Type B pancreatic cell (in vitro differentiated cells): ENCODE results near the gene TMEM18. TPM values are rescaled to one million over a fixed set of nuclear protein-coding genes. Genes with fewer than 3 reads are reported as not detected.
"Not testable (repeated sequence)": the region's sequence is repeated elsewhere in the genome, so short reads cannot be mapped to it uniquely, and the experiment has no call there.

Source experiments
- DNase-seq: peaks from one replicate; pipeline ENCODE4 v3.0.0; 2021; ENCODE audit warnings: mixed read lengths; ENCODE audit not compliant: unreplicated experiment; ENCODE audit errors: extremely low spot score
- H3K27ac Mint-ChIP-seq: 2 replicates; pipeline ENCODE4 v1.8.0; 2021; ENCODE audit warnings: mild to moderate bottlenecking, mixed read lengths
- H3K27me3 Mint-ChIP-seq: 2 replicates; pipeline ENCODE4 v1.8.0; 2021; ENCODE audit warnings: mixed read lengths
- H3K36me3 Mint-ChIP-seq: 2 replicates; pipeline ENCODE4 v1.8.0; 2021; ENCODE audit warnings: mixed read lengths
- H3K4me1 Mint-ChIP-seq: one replicate; pipeline ENCODE4 v1.8.0; 2021; ENCODE audit warnings: mixed read lengths; ENCODE audit not compliant: unreplicated experiment
- H3K4me3 Mint-ChIP-seq: 2 replicates; pipeline ENCODE4 v1.8.0; 2021; ENCODE audit warnings: mild to moderate bottlenecking, mixed read lengths
- H3K9me3 Mint-ChIP-seq: 2 replicates; pipeline ENCODE4 v1.8.0; 2021; ENCODE audit warnings: mixed read lengths
- CTCF ChIP-seq: fragments of 200-600 bp; sonication (generic); conservative IDR thresholded peaks from 2 replicates; pipeline ENCODE4 v1.5.0; 2021; ENCODE audit warnings: antibody characterized with exemption, mild to moderate bottlenecking
- total RNA-seq: library from RNA; stranded (reverse); gene quantifications from 2 replicates; pipeline ENCODE4 v1.2.1, GENCODE V29; 2021; ENCODE audit warnings: low replicate concordance

TMEM18 gene
- total RNA-seq, 1 donor from 2014 or later, result 27.4 TPM

- H3K27me3 Mint-ChIP-seq, result no peaks in the 10 kb centered on the region
- peaks cover 5% of the 10 kb centered on the region for H3K36me3 Mint-ChIP-seq
Observed at GRCh38 chr2:688504-689076, 11.4 kb upstream of the TMEM18 start.

GRCh38 chr2:685421-685820 is 8.2 kb upstream of the TMEM18 start:
- Mint-ChIP-seq H3K36me3 (peaks cover 12% of the 10 kb centered on the region), H3K27me3 (no peaks in the 10 kb centered on the region), H3K9me3 (peaks cover 15% of the 10 kb centered on the region), H3K4me1 (peaks cover 9% of the 10 kb centered on the region), H3K27ac (no peak overlapping the region), H3K4me3 (no peak overlapping the region)
- TF ChIP-seq CTCF, result no peak
- DNase-seq, result no peak

More at GRCh38 chr2:688504-689076, 11.4 kb upstream of the TMEM18 start:
- no peak for TF ChIP-seq CTCF
- no peak overlapping the region for H3K4me3 Mint-ChIP-seq
- peaks cover 11% of the 10 kb centered on the region for H3K9me3 Mint-ChIP-seq
- H3K4me1 Mint-ChIP-seq, result no peaks in the 10 kb centered on the region
- DNase-seq, result no peak
- no peak overlapping the region for H3K27ac Mint-ChIP-seq

GRCh38 chr2:684913-685312 is 7.7 kb upstream of the TMEM18 start:
- H3K27me3 Mint-ChIP-seq, H3K4me3 Mint-ChIP-seq, H3K4me1 Mint-ChIP-seq, H3K27ac Mint-ChIP-seq, DNase-seq: not testable (repeated sequence)
- peaks cover 12% of the 10 kb centered on the region for H3K36me3 Mint-ChIP-seq
- H3K9me3 Mint-ChIP-seq, result peaks cover 15% of the 10 kb centered on the region

- TF ChIP-seq CTCF, result no peak
- Mint-ChIP-seq H3K27me3 (no peaks in the 10 kb centered on the region), H3K4me1 (peaks cover 17% of the 10 kb centered on the region), H3K9me3 (peaks cover 15% of the 10 kb centered on the region), H3K27ac (no peak overlapping the region), H3K36me3 (peaks cover 12% of the 10 kb centered on the region), H3K4me3 (no peak overlapping the region)
- no peak for DNase-seq
Observed at GRCh38 chr2:682226-682625, 5.0 kb upstream of the TMEM18 start.

- no peaks in the 10 kb centered on the region for H3K27me3 Mint-ChIP-seq
- no peak for DNase-seq
- H3K4me3 Mint-ChIP-seq, result no peak overlapping the region
- TF ChIP-seq CTCF, result peak; percentile 29
- H3K4me1 Mint-ChIP-seq, result peaks cover 19% of the 10 kb centered on the region
- peaks cover 15% of the 10 kb centered on the region for H3K9me3 Mint-ChIP-seq
- H3K27ac Mint-ChIP-seq, result peak overlapping the region; percentile 10
- H3K36me3 Mint-ChIP-seq, result peaks cover 12% of the 10 kb centered on the region
Observed at GRCh38 chr2:681312-681711, 4.1 kb upstream of the TMEM18 start.

- H3K36me3 Mint-ChIP-seq, result peaks cover 12% of the 10 kb centered on the region
- H3K4me3 Mint-ChIP-seq, result peak overlapping the region; percentile 56
- H3K27ac Mint-ChIP-seq, result peak overlapping the region; percentile 10
- peaks cover 27% of the 10 kb centered on the region for H3K4me1 Mint-ChIP-seq
- no peaks in the 10 kb centered on the region for H3K27me3 Mint-ChIP-seq
- H3K9me3 Mint-ChIP-seq, result peaks cover 15% of the 10 kb centered on the region
- no peak for DNase-seq
- TF ChIP-seq CTCF, result no peak
Observed at GRCh38 chr2:680496-680895, 3.3 kb upstream of the TMEM18 start.
